H1 (cell line): Measurements from ENCODE around the gene S100A12. TPM values are rescaled to one million over a fixed set of nuclear protein-coding genes. Genes with fewer than 3 reads are reported as not detected.

Experiments used
- CTCF ChIA-PET: fragments of 300-600 bp; sonication (Branson Sonifier 250); formaldehyde crosslinking; loops from one replicate; lab custom pipeline; 2021; ENCODE audit not compliant: partially characterized antibody; lab: Charles Lee
- POLR2A ChIA-PET: fragments of 300-600 bp; sonication (Branson Sonifier 250); formaldehyde crosslinking; loops from one replicate; lab custom pipeline; 2021; ENCODE audit warnings: inconsistent platforms; ENCODE audit not compliant: partially characterized antibody; lab: Charles Lee
- DNase-seq, 2 experiments: peaks; one replicate each; pipeline versions ENCODE4 v3.0.0 to v3.0.0-alpha.2; 2010 to 2022; ENCODE audit warnings: low spot score in 2 of 2, low read depth in 1 of 2, mixed read lengths in 1 of 2
- FAIRE-seq: peaks from 2 replicates; lab custom pipeline; 2011; peaks lifted over from hg19 to GRCh38; lab: Jason Lieb, UNC
- H2AFZ ChIP-seq: 2 replicates; pipeline ENCODE4 v1.8.1; 2012; ENCODE audit warnings: low read length, inconsistent platforms
- H2AK5ac ChIP-seq: 2 replicates; pipeline ENCODE4 v1.6.1; 2013; ENCODE audit warnings: low read depth, low read length
- H2BK120ac ChIP-seq: replicated peaks from 2 replicates; pipeline ENCODE3; 2013; ENCODE audit warnings: low read depth, low read length, inconsistent platforms
- H2BK12ac ChIP-seq: 2 replicates; pipeline ENCODE4 v1.6.1; 2013; ENCODE audit warnings: low read depth, low read length
- H2BK15ac ChIP-seq: 2 replicates; pipeline ENCODE4 v1.6.1; 2013; ENCODE audit warnings: low read length
- H2BK20ac ChIP-seq: 2 replicates; pipeline ENCODE4 v1.6.1; 2013; ENCODE audit warnings: low read length
- H2BK5ac ChIP-seq: 2 replicates; pipeline ENCODE4 v1.6.1; 2013; ENCODE audit warnings: low read depth, low read length
- H3K14ac ChIP-seq: 2 replicates; pipeline ENCODE4 v1.6.1; 2013; ENCODE audit warnings: inconsistent platforms; ENCODE audit not compliant: insufficient read length
- H3K18ac ChIP-seq: 2 replicates; pipeline ENCODE4 v1.6.1; 2013; ENCODE audit warnings: low read length; ENCODE audit errors: extremely low read depth
- H3K23ac ChIP-seq: 2 replicates; pipeline ENCODE4 v1.6.1; 2013; ENCODE audit warnings: inconsistent platforms; ENCODE audit not compliant: insufficient read length
- H3K23me2 ChIP-seq: 2 replicates; pipeline ENCODE4 v1.6.1; 2013; ENCODE audit warnings: low read depth, low read length
- H3K27ac ChIP-seq: 2 replicates; pipeline ENCODE4 v1.6.1; 2011; ENCODE audit warnings: low read depth, low read length, inconsistent platforms
- H3K27me3 ChIP-seq, 4 experiments: replicated peaks in 1 of 4; 1 replicate in 1 of 4; 2 replicates in 3 of 4; pipeline versions ENCODE4 v1.6.1 to v1.8.1; 2011 to 2013; ENCODE audit warnings: low read length in 3 of 4, mild to moderate bottlenecking in 3 of 4, inconsistent platforms in 2 of 4, mixed read lengths in 2 of 4, moderate library complexity in 1 of 4; ENCODE audit not compliant: control insufficient read depth in 3 of 4, insufficient read depth in 3 of 4; ENCODE audit errors: extremely low read depth in 1 of 4
- H3K36me3 ChIP-seq, 4 experiments: 2 replicates each; pipeline versions ENCODE4 v1.6.1 to v1.8.1; 2011 to 2013; ENCODE audit warnings: mild to moderate bottlenecking in 4 of 4, low read length in 3 of 4, moderate library complexity in 2 of 4, control low read depth in 1 of 4, inconsistent platforms in 1 of 4; ENCODE audit not compliant: insufficient read depth in 4 of 4, control insufficient read depth in 2 of 4
- H3K4ac ChIP-seq: replicated peaks from 2 replicates; pipeline ENCODE3; 2013; ENCODE audit warnings: low read length, low read depth, mixed read lengths, inconsistent platforms; ENCODE audit not compliant: insufficient read length
- H3K4me1 ChIP-seq, 4 experiments: replicated peaks in 1 of 4; 1 replicate in 1 of 4; 2 replicates in 3 of 4; pipeline versions ENCODE4 v1.6.1 to v1.8.1; 2011 to 2013; ENCODE audit warnings: low read length in 3 of 4, inconsistent platforms in 2 of 4, mixed read lengths in 1 of 4; ENCODE audit not compliant: insufficient read depth in 4 of 4, control insufficient read depth in 3 of 4
- H3K4me2 ChIP-seq, 2 experiments: 2 replicates each; pipeline versions ENCODE4 v1.6.1 to v1.8.1; 2011 to 2013; ENCODE audit warnings: low read depth in 2 of 2, low read length in 2 of 2, control low read depth in 1 of 2, inconsistent platforms in 1 of 2, mild to moderate bottlenecking in 1 of 2; ENCODE audit not compliant: insufficient read depth in 1 of 2
- H3K4me3 ChIP-seq, 4 experiments: fragments of 200-600, 300-600 bp in 1 of 4; sonication (generic), shearing (Covaris generic), sonication (Bioruptor Twin) in 1 of 4; 2 replicates each; pipeline versions ENCODE4 v1.5.1 to v1.8.1; 2011 to 2016; ENCODE audit warnings: low read length in 4 of 4, low read depth in 3 of 4, control low read depth in 2 of 4, inconsistent platforms in 2 of 4, mild to moderate bottlenecking in 2 of 4, mixed read lengths in 1 of 4, moderate library complexity in 1 of 4; ENCODE audit not compliant: insufficient read depth in 2 of 4; ENCODE audit errors: extremely low read depth in 1 of 4
- H3K56ac ChIP-seq: replicated peaks from 2 replicates; pipeline ENCODE3; 2013; ENCODE audit warnings: low read depth, mild to moderate bottlenecking, mixed read lengths, low read length, inconsistent platforms; ENCODE audit not compliant: insufficient read length
- H3K79me1 ChIP-seq: 2 replicates; pipeline ENCODE4 v1.6.1; 2013; ENCODE audit warnings: low read depth, low read length, control low read depth
- H3K79me2 ChIP-seq, 2 experiments: 2 replicates each; pipeline versions ENCODE4 v1.6.1 to v1.8.1; 2012 to 2013; ENCODE audit warnings: low read length in 2 of 2, mild to moderate bottlenecking in 2 of 2, inconsistent platforms in 1 of 2; ENCODE audit not compliant: insufficient read depth in 2 of 2, control insufficient read depth in 1 of 2
- H3K9ac ChIP-seq, 4 experiments: replicated peaks in 1 of 4; 1 replicate in 1 of 4; 2 replicates in 3 of 4; pipeline versions ENCODE4 v1.6.1 to v1.8.1; 2011 to 2013; ENCODE audit warnings: low read depth in 3 of 4, low read length in 3 of 4, control low read depth in 2 of 4, mild to moderate bottlenecking in 2 of 4, moderate library complexity in 2 of 4, inconsistent platforms in 1 of 4; ENCODE audit errors: extremely low read depth in 1 of 4
- H3K9me3 ChIP-seq, 2 experiments: 2 replicates each; pipeline versions ENCODE4 v1.6.1 to v1.8.1; 2012 to 2013; ENCODE audit warnings: mild to moderate bottlenecking in 2 of 2, moderate library complexity in 2 of 2, control low read depth in 1 of 2, inconsistent platforms in 1 of 2, low read depth in 1 of 2, low read length in 1 of 2, mixed read lengths in 1 of 2; ENCODE audit not compliant: insufficient read depth in 2 of 2
- H4K20me1 ChIP-seq, 2 experiments: replicated peaks in 1 of 2; 2 replicates each; pipeline versions ENCODE3 to v1.8.1; 2011 to 2013; ENCODE audit warnings: inconsistent platforms in 2 of 2, low read length in 2 of 2, mild to moderate bottlenecking in 1 of 2; ENCODE audit not compliant: insufficient read depth in 2 of 2, control insufficient read depth in 1 of 2
- H4K5ac ChIP-seq: 2 replicates; pipeline ENCODE4 v1.6.1; 2013; ENCODE audit warnings: low read length, low read depth, mixed read lengths, inconsistent platforms; ENCODE audit not compliant: insufficient read length
- H4K8ac ChIP-seq: 2 replicates; pipeline ENCODE4 v1.8.0; 2013; ENCODE audit warnings: mild to moderate bottlenecking, moderate library complexity, low read length, inconsistent platforms; ENCODE audit not compliant: insufficient read depth; ENCODE audit errors: extremely low read depth
- H4K91ac ChIP-seq: replicated peaks from 2 replicates; pipeline ENCODE3; 2013; ENCODE audit warnings: low read length, mixed read lengths, inconsistent platforms; ENCODE audit not compliant: insufficient read length
- BRCA1 ChIP-seq: IDR thresholded peaks from 2 replicates; pipeline ENCODE4 v1.6.1; 2012; ENCODE audit warnings: low read depth, low read length, improper control_type of control experiment
- CEBPB ChIP-seq: IDR thresholded peaks from 2 replicates; pipeline ENCODE4 v1.6.1; 2012; ENCODE audit warnings: low read depth, low read length
- CTBP2 ChIP-seq: IDR thresholded peaks from 2 replicates; pipeline ENCODE4 v1.7.0; 2011; ENCODE audit warnings: borderline replicate concordance, mild to moderate bottlenecking, moderate library complexity, mixed read lengths, low read length; ENCODE audit not compliant: insufficient read depth, insufficient read length
- EZH2 ChIP-seq: fragments of 200-600 bp; sonication (generic); IDR thresholded peaks from 2 replicates; pipeline ENCODE4 v1.7.1; 2012; ENCODE audit warnings: low read depth, mild to moderate bottlenecking, moderate library complexity, low read length, inconsistent platforms; ENCODE audit not compliant: severe bottlenecking
- GABPA ChIP-seq: IDR thresholded peaks from 2 replicates; pipeline ENCODE4 v1.6.1; 2011; ENCODE audit warnings: mild to moderate bottlenecking, low read length, moderate library complexity, borderline replicate concordance; ENCODE audit not compliant: insufficient read depth
- HDAC6 ChIP-seq: IDR thresholded peaks from one replicate; pipeline ENCODE4 v1.7.1; 2012; ENCODE audit warnings: low read depth, mild to moderate bottlenecking, inconsistent platforms, low read length, moderate library complexity
- KDM4A ChIP-seq: IDR thresholded peaks from one replicate; pipeline ENCODE4 v1.7.1; 2012; ENCODE audit warnings: low read depth, mild to moderate bottlenecking, moderate library complexity, low read length, inconsistent platforms; ENCODE audit not compliant: severe bottlenecking
- KDM5A ChIP-seq: fragments of 200-600 bp; IDR thresholded peaks from 2 replicates; pipeline ENCODE4 v1.7.1; 2012; ENCODE audit warnings: mild to moderate bottlenecking, low read length, inconsistent platforms, mixed read lengths
- PHF8 ChIP-seq: fragments of 200-600 bp; sonication (generic); conservative IDR thresholded peaks from 2 replicates; pipeline ENCODE4 v1.7.1; 2012; ENCODE audit warnings: low read depth, mild to moderate bottlenecking, inconsistent platforms, low read length, moderate library complexity
- SIN3A ChIP-seq, 2 experiments: IDR thresholded peaks in 1 of 2; conservative IDR thresholded peaks in 1 of 2; 2 replicates each; pipeline ENCODE4 v1.6.1; 2011 to 2012; ENCODE audit warnings: low read length in 2 of 2, improper control_type of control experiment in 1 of 2, low read depth in 1 of 2, mild to moderate bottlenecking in 1 of 2
- SIX5 ChIP-seq: IDR thresholded peaks from 2 replicates; pipeline ENCODE4 v1.6.1; 2011; ENCODE audit warnings: mild to moderate bottlenecking, low read depth, low read length
- WGBS, 2 experiments: shearing (Covaris generic) in 1 of 2; methylation state at CpG; one replicate each; pipeline versions ENCODE4 v1.1.6 to v1.1.7; 2013 to 2015; ENCODE audit warnings: low lambda C conversion rate in 2 of 2, mixed read lengths in 2 of 2, inconsistent platforms in 1 of 2, low coverage in 1 of 2, missing lambda C conversion rate in 1 of 2; ENCODE audit not compliant: insufficient replicate concordance in 2 of 2, insufficient coverage in 1 of 2, insufficient read length in 1 of 2; ENCODE audit errors: extremely low coverage in 1 of 2, missing lambda C conversion rate in 1 of 2; 5-methylcytosine and 5-hydroxymethylcytosine counted together
- polyA plus RNA-seq, 7 experiments: library from polyadenylated mRNA; depleted of rRNA in 3 of 7; stranded (reverse) in 5 of 7; unstranded in 2 of 7; fragments of >200 nt in 5 of 7; fragments of 200-250 nt in 2 of 7; gene quantifications; 1 replicate in 5 of 7; 2 replicates in 1 of 7; 4 replicates in 1 of 7; pipeline versions ENCODE4 v1.2.1 to v1.2.3, GENCODE V29; 2011 to 2013; ENCODE audit warnings: missing spikeins in 2 of 7, mixed read lengths in 2 of 7
- total RNA-seq: library from RNA; stranded (reverse); fragmentation: NEBNext Ultra II Directional; extraction: Animal tissue kit (Norgen Biotek cat#: 25700); gene quantifications from 2 replicates; pipeline ENCODE4 v1.2.1, GENCODE V29; 2021

Gene S100A12
- total and polyA plus RNA-seq, 2 of the 8 experiments (the other 6 are each of a cell fraction or from before 2014, with no cell fraction given), result not detected

DNA sequence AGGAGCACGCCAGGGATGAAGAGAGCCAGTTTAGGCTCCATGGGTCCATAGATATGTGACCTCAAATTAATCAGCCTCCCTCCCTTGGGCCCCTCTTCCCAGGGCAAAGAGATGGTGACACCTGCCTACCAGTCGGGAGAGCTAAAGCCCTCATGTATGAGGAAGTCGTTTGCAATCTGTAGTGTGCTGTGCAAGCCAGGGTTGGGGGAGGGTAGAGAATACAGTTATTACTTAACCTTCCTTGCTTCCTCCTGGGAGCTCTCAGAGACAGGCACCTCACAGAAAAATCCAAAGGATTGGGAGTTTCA, 30.7 kb downstream of the S100A12 start:
- Histone ChIP-seq H2AFZ (no peak overlapping the region), H3K18ac (no peak overlapping the region), H3K79me1 (no peaks in the 10 kb centered on the region), H4K8ac (no peak overlapping the region), H3K23ac (no peak overlapping the region), H3K4me3 (no peak overlapping the region), H3K27me3 (peaks cover 0 to 2% (median 0%) of the 10 kb centered on the region in 4 experiments; a peak in 1 of 7 replicates), H3K9ac (no peak overlapping the region), H3K56ac (no peak overlapping the region), H3K23me2 (no peaks in the 10 kb centered on the region), H3K27ac (no peak overlapping the region), H3K14ac (no peak overlapping the region), H3K4me2 (no peak overlapping the region), H3K4me1 (no peaks in the 10 kb centered on the region; a peak in 1 of 7 replicates), H2BK5ac (no peak overlapping the region), H2BK20ac (no peak overlapping the region), H3K79me2 (no peaks in the 10 kb centered on the region), H4K20me1 (no peaks in the 10 kb centered on the region), H3K4ac (no peak overlapping the region), H2BK12ac (no peak overlapping the region), H3K9me3 (no peaks in the 10 kb centered on the region), H2AK5ac (no peak overlapping the region), H2BK120ac (no peak overlapping the region), H4K91ac (no peak overlapping the region), H3K36me3 (no peaks in the 10 kb centered on the region), H2BK15ac (peak overlapping the region; percentile 1; the same call in 1 of the 2 replicates), H4K5ac (no peak overlapping the region)
- 85% methylated on average over 3 of the region's 3 CpGs; no CpG with 5 or more reads in 1 of the 2 experiments for WGBS, 2 experiments
- POLR2A ChIA-PET, result interaction anchor here (0.6 kb wide), 1 partner anchor 304 kb away, joined by 3 read pairs; no protein-coding TSS in a partner anchor
- no peak for FAIRE-seq
- peak in 1 of 2 experiments; percentile 8 for DNase-seq
- CTCF ChIA-PET, result interaction anchor here (0.9 to 1.2 kb wide), 5 partner anchors 9 to 150 kb away, joined by 3 to 4 read pairs (median 3); partner anchors contain the start of gene PGLYRP3
- TF ChIP-seq GABPA (no peak), HDAC6 (no peak), SIN3A (conservative IDR thresholded peaks at IDR 0.05 in 1 of 2, IDR thresholded peaks at IDR 0.05 in 1 of 2; ENCODE audit: low read depth in 1 of 2, low read length in 2 of 2) (no peak), SIX5 (no peak), KDM5A (no peak), CEBPB (no peak), CTBP2 (no peak), BRCA1 (no peak), KDM4A (no peak), EZH2 (no peak), PHF8 (no peak)
